Mucosa of gallbladder (tissue), 1 donor: ENCODE results near the gene EVI5. TPM values are rescaled to one million over a fixed set of nuclear protein-coding genes. Genes with fewer than 3 reads are reported as not detected.
"Not testable (repeated sequence)": the region's sequence is repeated elsewhere in the genome, so short reads cannot be mapped to it uniquely, and the experiment has no call there.

Experiments used
- DNase-seq: peaks from one replicate; pipeline ENCODE4 v3.0.0-alpha.2; 2020; ENCODE audit warnings: low spot score
- total RNA-seq: library from RNA; stranded (reverse); gene quantifications from one replicate; pipeline ENCODE4 v1.2.1, GENCODE V29; 2021
- donor health status: DM: no; HTN: no; CAD: no.

Gene EVI5
- total RNA-seq, 1 donor from 2014 or later, result 39.2 TPM

- DNase-seq, result no peak
Measured at GRCh38 chr1:92690212-92690906, 94.5 kb downstream of the EVI5 start.

GRCh38 chr1:92679980-92680379, 104.9 kb downstream of the EVI5 start:
- no peak for DNase-seq

- DNase-seq, result no peak
Measured at GRCh38 chr1:92663775-92664174, 121.1 kb downstream of the EVI5 start.

GRCh38 chr1:92662048-92662447, 122.9 kb downstream of the EVI5 start:
- DNase-seq, result no peak

- no peak for DNase-seq
Measured at GRCh38 chr1:92657701-92658100, 127.2 kb downstream of the EVI5 start.

GRCh38 chr1:92655197-92655801, 129.6 kb downstream of the EVI5 start:
- DNase-seq, result no peak

GRCh38 chr1:92653605-92654381, 131.1 kb downstream of the EVI5 start:
- no peak for DNase-seq

- DNase-seq, result not testable (repeated sequence)
Measured at GRCh38 chr1:92640686-92641085, 144.2 kb downstream of the EVI5 start.

GRCh38 chr1:92638498-92638897, 146.4 kb downstream of the EVI5 start:
- no peak for DNase-seq

GRCh38 chr1:92635203-92635602, 149.7 kb downstream of the EVI5 start:
- DNase-seq, result not testable (repeated sequence)

- no peak for DNase-seq
Measured at GRCh38 chr1:92623187-92623778, 161.6 kb downstream of the EVI5 start.

- no peak for DNase-seq
Measured at GRCh38 chr1:92619466-92620189, 165.3 kb downstream of the EVI5 start.

- no peak for DNase-seq
Measured at GRCh38 chr1:92601044-92601443, 183.9 kb downstream of the EVI5 start.

- DNase-seq, result no peak
Measured at GRCh38 chr1:92599184-92599583, 185.7 kb downstream of the EVI5 start.

- not testable (repeated sequence) for DNase-seq
Measured at GRCh38 chr1:92589361-92589760, 195.5 kb downstream of the EVI5 start.

GRCh38 chr1:92587445-92587844, 197.5 kb downstream of the EVI5 start:
- DNase-seq, result no peak

GRCh38 chr1:92585831-92586230, 199.1 kb downstream of the EVI5 start:
- no peak for DNase-seq

GRCh38 chr1:92584810-92585209, 200.1 kb downstream of the EVI5 start:
- not testable (repeated sequence) for DNase-seq

- no peak for DNase-seq
Measured at GRCh38 chr1:92583821-92584760, 200.8 kb downstream of the EVI5 start.

GRCh38 chr1:92577261-92577895, 207.5 kb downstream of the EVI5 start:
- no peak for DNase-seq
